Neuronal stem cell (in vitro differentiated cells): ENCODE results near the gene PLD1.

Experiments
- DNase-seq: peaks from one replicate; pipeline ENCODE4 v3.0.0-alpha.2; 2013; ENCODE audit warnings: low spot score
- H2AFZ ChIP-seq: one replicate; pipeline ENCODE4 v1.6.1; 2013; ENCODE audit warnings: mild to moderate bottlenecking, low read length, inconsistent platforms
- H2AK5ac ChIP-seq: 2 replicates; pipeline ENCODE4 v1.6.1; 2013; ENCODE audit warnings: low read depth, mild to moderate bottlenecking, inconsistent platforms, low read length, moderate library complexity, mixed read lengths
- H2BK120ac ChIP-seq: 2 replicates; pipeline ENCODE4 v1.6.1; 2013; ENCODE audit warnings: low read depth, mild to moderate bottlenecking, inconsistent platforms, low read length, moderate library complexity, mixed read lengths
- H2BK12ac ChIP-seq: one replicate; pipeline ENCODE4 v1.6.1; 2013; ENCODE audit warnings: low read length, inconsistent platforms
- H2BK15ac ChIP-seq: 2 replicates; pipeline ENCODE4 v1.6.1; 2013; ENCODE audit warnings: mild to moderate bottlenecking, low read length, inconsistent platforms, mixed read lengths
- H2BK5ac ChIP-seq: one replicate; pipeline ENCODE4 v1.6.1; 2013; ENCODE audit warnings: inconsistent platforms, mild to moderate bottlenecking, low read length, moderate library complexity
- H3K14ac ChIP-seq: one replicate; pipeline ENCODE4 v1.6.1; 2013; ENCODE audit warnings: low read length, inconsistent platforms
- H3K18ac ChIP-seq: 2 replicates; pipeline ENCODE4 v1.6.1; 2013; ENCODE audit warnings: low read length, inconsistent platforms
- H3K23ac ChIP-seq: 2 replicates; pipeline ENCODE4 v1.6.1; 2013; ENCODE audit warnings: low read depth, mild to moderate bottlenecking, mixed read lengths, low read length, inconsistent platforms; ENCODE audit not compliant: poor library complexity
- H3K27ac ChIP-seq: replicated peaks from 3 replicates; pipeline ENCODE4 v1.5.1; 2013; ENCODE audit warnings: low read length, inconsistent platforms
- H3K27me3 ChIP-seq, 3 experiments: 2 replicates each; pipeline ENCODE4 v1.6.1; 2013; ENCODE audit warnings: low read length in 3 of 3, mild to moderate bottlenecking in 2 of 3, inconsistent platforms in 1 of 3, low read depth in 1 of 3, mixed read lengths in 1 of 3, moderate library complexity in 1 of 3; ENCODE audit not compliant: control insufficient read depth in 3 of 3, insufficient read depth in 3 of 3
- H3K36me3 ChIP-seq, 2 donors: replicated peaks in 1 of 2; 2 replicates each; pipeline ENCODE4 v1.6.1; 2013; ENCODE audit warnings: low read length in 2 of 2; ENCODE audit not compliant: control insufficient read depth in 2 of 2, insufficient read depth in 2 of 2
- H3K4ac ChIP-seq: 2 replicates; pipeline ENCODE4 v1.6.1; 2013; ENCODE audit warnings: inconsistent platforms, mild to moderate bottlenecking, low read length, moderate library complexity
- H3K4me1 ChIP-seq, 2 donors: 1 replicate in 1 of 2; 2 replicates in 1 of 2; pipeline ENCODE4 v1.6.1; 2013; ENCODE audit warnings: low read length in 2 of 2, low read depth in 1 of 2; ENCODE audit not compliant: control insufficient read depth in 2 of 2, insufficient read depth in 1 of 2
- H3K4me2 ChIP-seq: one replicate; pipeline ENCODE4 v1.6.1; 2013; ENCODE audit warnings: mild to moderate bottlenecking, low read length, inconsistent platforms; ENCODE audit not compliant: insufficient read depth, poor library complexity, severe bottlenecking
- H3K4me3 ChIP-seq, 2 donors: 2 replicates each; pipeline ENCODE4 v1.5.1; 2013; ENCODE audit warnings: low read length in 2 of 2, mild to moderate bottlenecking in 2 of 2, inconsistent platforms in 1 of 2, moderate library complexity in 1 of 2
- H3K79me1 ChIP-seq: one replicate; pipeline ENCODE4 v1.6.1; 2013; ENCODE audit warnings: low read depth, mild to moderate bottlenecking, inconsistent platforms, low read length, moderate library complexity
- H3K9ac ChIP-seq: one replicate; pipeline ENCODE4 v1.6.1; 2013; ENCODE audit warnings: mild to moderate bottlenecking, low read depth, low read length, inconsistent platforms; ENCODE audit not compliant: poor library complexity
- H3K9me3 ChIP-seq, 2 donors: replicated peaks in 1 of 2; 2 replicates each; pipeline versions ENCODE3 to v1.6.1; 2013; ENCODE audit warnings: low read length in 2 of 2, mild to moderate bottlenecking in 2 of 2, inconsistent platforms in 1 of 2, low read depth in 1 of 2, mixed read lengths in 1 of 2, moderate library complexity in 1 of 2; ENCODE audit not compliant: control insufficient read depth in 2 of 2, insufficient read depth in 1 of 2
- H4K8ac ChIP-seq: one replicate; pipeline ENCODE4 v1.6.1; 2013; ENCODE audit warnings: low read depth, mild to moderate bottlenecking, inconsistent platforms, low read length, moderate library complexity
- H4K91ac ChIP-seq: one replicate; pipeline ENCODE4 v1.6.1; 2013; ENCODE audit warnings: low read length, low read depth, mild to moderate bottlenecking, inconsistent platforms; ENCODE audit not compliant: poor library complexity
- WGBS, 2 donors: extraction: QIAGEN DNeasy Blood & Tissue Kit; methylation state at CpG; one replicate each; pipeline ENCODE4 v1.1.7; 2013; ENCODE audit warnings: missing lambda C conversion rate in 2 of 2, mixed read lengths in 1 of 2; ENCODE audit not compliant: insufficient read length in 2 of 2, insufficient replicate concordance in 1 of 2; ENCODE audit errors: extremely low coverage in 2 of 2; 5-methylcytosine and 5-hydroxymethylcytosine counted together

PLD1 gene

DNA sequence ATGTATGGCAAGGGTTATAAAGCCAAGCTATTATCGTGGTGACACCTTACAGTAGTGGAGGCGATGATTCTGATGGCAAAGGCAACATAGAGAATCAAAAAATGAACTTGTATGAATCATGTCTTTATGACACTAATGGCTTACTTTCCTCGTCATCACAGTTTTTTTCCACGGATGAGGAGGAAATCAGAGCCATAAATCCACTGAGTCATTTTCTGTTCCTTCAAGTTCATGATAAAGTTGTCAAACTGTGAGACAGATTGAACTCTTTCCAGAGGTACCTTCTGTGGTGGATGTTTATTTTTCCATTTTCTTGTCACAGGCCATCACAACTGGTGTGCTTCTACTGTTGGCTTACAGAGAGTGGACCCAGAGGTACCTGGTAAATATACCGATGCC is 41.4 kb upstream of the PLD1 start:
- no peak overlapping the region for H2BK12ac ChIP-seq
- H2AK5ac ChIP-seq = no peak overlapping the region
- no peak overlapping the region for H3K9ac ChIP-seq
- DNase-seq = no peak
- no peak overlapping the region for H2BK120ac ChIP-seq
- peaks cover 0 to 17% of the 10 kb centered on the region in 2 donors for H3K4me1 ChIP-seq
- H3K27me3 ChIP-seq = no peaks in the 10 kb centered on the region
- H3K36me3 ChIP-seq = no peaks in the 10 kb centered on the region
- no peak overlapping the region for H3K18ac ChIP-seq
- no peak overlapping the region for H3K14ac ChIP-seq
- no peak overlapping the region for H3K27ac ChIP-seq
- H2BK15ac ChIP-seq = no peak overlapping the region
- no CpG with 5 or more reads among the region's 5 CpGs for WGBS, 2 donors
- no peak overlapping the region for H3K4me3 ChIP-seq
- no peak overlapping the region for H2BK5ac ChIP-seq
- no peak overlapping the region for H4K8ac ChIP-seq
- H3K4ac ChIP-seq = no peak overlapping the region
- peaks cover 3 to 23% of the 10 kb centered on the region in 2 donors for H3K9me3 ChIP-seq
- H2AFZ ChIP-seq = no peak overlapping the region
- H3K79me1 ChIP-seq = no peaks in the 10 kb centered on the region
- H4K91ac ChIP-seq = no peak overlapping the region
- no peak overlapping the region for H3K23ac ChIP-seq
- no peak overlapping the region for H3K4me2 ChIP-seq

DNA sequence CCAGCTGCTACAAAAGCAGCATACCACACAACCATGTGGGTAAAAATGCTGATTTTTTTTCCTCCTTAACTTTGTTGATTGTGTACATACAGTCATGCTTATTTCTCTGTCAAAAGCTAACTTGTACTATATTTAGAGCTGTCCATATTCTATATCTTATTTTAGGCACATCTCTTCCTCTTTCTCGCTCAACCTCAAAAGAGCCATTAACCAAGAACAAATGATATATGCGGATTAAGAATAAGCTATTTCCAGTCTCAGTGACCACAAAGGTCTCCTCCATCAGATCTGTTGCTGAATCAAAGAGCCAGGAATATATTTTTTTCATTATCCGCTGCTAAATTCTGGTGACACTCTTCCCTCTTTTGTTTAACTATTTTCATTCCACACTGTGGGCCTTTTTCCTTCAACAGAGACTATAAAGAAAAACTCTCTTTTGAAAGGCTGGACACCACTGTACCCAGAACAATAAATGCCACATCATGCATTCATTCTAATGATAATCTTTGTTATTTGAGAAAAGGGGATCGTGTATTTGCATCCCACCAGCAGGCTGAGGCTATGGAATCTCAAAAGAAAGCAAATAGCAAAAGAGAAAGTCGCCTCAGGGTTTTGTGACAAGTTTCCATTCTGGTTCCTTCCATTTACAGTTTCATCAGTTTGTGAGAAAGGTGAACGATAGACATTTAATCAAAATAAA is 40.8 kb upstream of the PLD1 start:
- no peaks in the 10 kb centered on the region for H3K27me3 ChIP-seq
- WGBS, 2 donors = no CpG with 5 or more reads among the region's 6 CpGs
- H3K18ac ChIP-seq = no peak overlapping the region
- H3K9me3 ChIP-seq = peaks cover 3 to 20% of the 10 kb centered on the region in 2 donors
- H2BK15ac ChIP-seq = no peak overlapping the region
- no peak overlapping the region for H3K4me2 ChIP-seq
- no peak overlapping the region for H3K23ac ChIP-seq
- no peak overlapping the region for H3K4me3 ChIP-seq
- DNase-seq = no peak
- H3K4ac ChIP-seq = no peak overlapping the region
- no peak overlapping the region for H3K27ac ChIP-seq
- no peak overlapping the region for H2BK5ac ChIP-seq
- no peak overlapping the region for H4K91ac ChIP-seq
- no peaks in the 10 kb centered on the region for H3K36me3 ChIP-seq
- H3K79me1 ChIP-seq = no peaks in the 10 kb centered on the region
- no peak overlapping the region for H4K8ac ChIP-seq
- no peak overlapping the region for H2BK12ac ChIP-seq
- H2AFZ ChIP-seq = peak overlapping the region; percentile 17
- no peak overlapping the region for H3K9ac ChIP-seq
- no peak overlapping the region for H2AK5ac ChIP-seq
- no peak overlapping the region for H2BK120ac ChIP-seq
- H3K14ac ChIP-seq = no peak overlapping the region
- H3K4me1 ChIP-seq = peaks cover 0 to 17% of the 10 kb centered on the region in 2 donors

- Histone ChIP-seq H3K27me3 (no peaks in the 10 kb centered on the region), H4K8ac (no peak overlapping the region), H3K27ac (no peak overlapping the region), H3K79me1 (no peaks in the 10 kb centered on the region), H3K4ac (no peak overlapping the region), H2AK5ac (no peak overlapping the region), H3K4me3 (no peak overlapping the region), H3K23ac (no peak overlapping the region), H3K36me3 (no peaks in the 10 kb centered on the region), H3K14ac (no peak overlapping the region), H3K9me3 (peaks cover 3 to 19% of the 10 kb centered on the region in 2 donors), H3K4me2 (no peak overlapping the region), H2BK12ac (no peak overlapping the region), H3K9ac (no peak overlapping the region), H2AFZ (peak overlapping the region; percentile 17), H2BK5ac (no peak overlapping the region), H3K18ac (no peak overlapping the region), H4K91ac (no peak overlapping the region), H3K4me1 (peaks cover 0 to 17% of the 10 kb centered on the region in 2 donors), H2BK15ac (no peak overlapping the region), H2BK120ac (no peak overlapping the region)
- WGBS, 2 donors = no CpG with 5 or more reads among the region's 6 CpGs
- no peak for DNase-seq
Observed at GRCh38 chr3:171850320-171850959, 40.2 kb upstream of the PLD1 start.

- H3K4me3 ChIP-seq = no peak overlapping the region
- H2BK5ac ChIP-seq = no peak overlapping the region
- no peak overlapping the region for H3K23ac ChIP-seq
Observed at GRCh38 chr3:171849617-171850319, 39.5 kb upstream of the PLD1 start.

More at GRCh38 chr3:171849617-171850319, 39.5 kb upstream of the PLD1 start:
- Histone ChIP-seq H3K9me3 (peaks cover 3 to 14% of the 10 kb centered on the region in 2 donors), H2BK15ac (no peak overlapping the region), H3K14ac (no peak overlapping the region), H3K4ac (no peak overlapping the region), H4K8ac (no peak overlapping the region), H3K18ac (no peak overlapping the region), H2AK5ac (no peak overlapping the region), H2BK120ac (no peak overlapping the region), H3K27ac (no peak overlapping the region), H3K4me2 (no peak overlapping the region), H3K4me1 (peaks cover 0 to 17% of the 10 kb centered on the region in 2 donors), H3K27me3 (no peaks in the 10 kb centered on the region), H3K79me1 (no peaks in the 10 kb centered on the region), H3K9ac (no peak overlapping the region), H3K36me3 (no peaks in the 10 kb centered on the region), H2AFZ (no peak overlapping the region), H4K91ac (no peak overlapping the region), H2BK12ac (no peak overlapping the region)
- WGBS, 2 donors = no CpG with 5 or more reads among the region's 6 CpGs
- no peak for DNase-seq
